B cell (primary cell): ENCODE data around the gene P2RX7. TPM values are rescaled to one million over a fixed set of nuclear protein-coding genes. Genes with fewer than 3 reads are reported as not detected.

Experiments used
- ATAC-seq: fragments of 200-7000 bp; cut with Tn5 transposase; one replicate; pipeline ENCODE4 v1.10.0; 2021; ENCODE audit warnings: low read depth, mild to moderate bottlenecking, moderate number of reproducible peaks, moderate library complexity
- CTCF ChIA-PET: fragments of 350-600 bp; sonication (Branson Sonifier 250); formaldehyde crosslinking; loops from one replicate; lab custom pipeline; 2021; ENCODE audit warnings: antibody characterized with exemption, inconsistent platforms; lab: Charles Lee
- POLR2A ChIA-PET: fragments of 350-600 bp; sonication (Branson Sonifier 250); formaldehyde crosslinking; loops from one replicate; lab custom pipeline; 2021; ENCODE audit warnings: antibody characterized with exemption; lab: Charles Lee
- DNase-seq: peaks from one replicate; pipeline ENCODE4 v3.0.0; 2013
- H2AFZ ChIP-seq: 2 replicates; pipeline ENCODE4 v1.6.1; 2012; ENCODE audit warnings: mild to moderate bottlenecking, low read depth, low read length; ENCODE audit not compliant: insufficient read depth, poor library complexity, severe bottlenecking
- H3K27ac ChIP-seq, 2 donors: 1 replicate in 1 of 2; 2 replicates in 1 of 2; pipeline ENCODE4 v1.5.1; 2012 to 2013; ENCODE audit warnings: low read length in 2 of 2, mild to moderate bottlenecking in 2 of 2, moderate library complexity in 1 of 2
- H3K27me3 ChIP-seq, 4 experiments: fragments of 200-600 bp in 1 of 4; sonication (generic) in 1 of 4; replicated peaks in 1 of 4; 1 replicate in 2 of 4; 2 replicates in 2 of 4; pipeline versions ENCODE4 v1.6.1 to v1.7.0; 2013 to 2016; ENCODE audit warnings: low read length in 3 of 4, mild to moderate bottlenecking in 2 of 4, mixed read lengths in 1 of 4, moderate library complexity in 1 of 4; ENCODE audit not compliant: insufficient read depth in 4 of 4, control insufficient read depth in 3 of 4; ENCODE audit errors: control extremely low read depth in 1 of 4
- H3K36me3 ChIP-seq, 2 experiments: replicated peaks in 1 of 2; 1 replicate in 1 of 2; 2 replicates in 1 of 2; pipeline versions ENCODE4 v1.6.1 to v1.7.1; 2013; ENCODE audit warnings: low read length in 1 of 2; ENCODE audit not compliant: insufficient read depth in 2 of 2, control insufficient read depth in 1 of 2; ENCODE audit errors: control extremely low read depth in 1 of 2, extremely low read depth in 1 of 2
- H3K4me1 ChIP-seq, 2 donors: fragments of 200-600 bp in 1 of 2; sonication (generic) in 1 of 2; 1 replicate in 1 of 2; 2 replicates in 1 of 2; pipeline versions ENCODE4 v1.5.1 to v1.6.1; 2013 to 2017; ENCODE audit warnings: low read length in 2 of 2; ENCODE audit not compliant: control insufficient read depth in 2 of 2, insufficient read depth in 2 of 2
- H3K4me2 ChIP-seq: replicated peaks from 2 replicates; pipeline ENCODE3; 2012; ENCODE audit warnings: mild to moderate bottlenecking, low read depth, low read length; ENCODE audit not compliant: poor library complexity, severe bottlenecking
- H3K4me3 ChIP-seq, 5 experiments: fragments of 200-600 bp in 1 of 5; sonication (generic) in 1 of 5; 1 replicate in 3 of 5; 2 replicates in 2 of 5; pipeline versions ENCODE4 v1.5.1 to v1.7.0; 2011 to 2016; ENCODE audit warnings: low read length in 4 of 5, mild to moderate bottlenecking in 4 of 5, low read depth in 2 of 5, control low read depth in 1 of 5, moderate library complexity in 1 of 5; ENCODE audit not compliant: insufficient read depth in 1 of 5; ENCODE audit errors: control extremely low read depth in 1 of 5, extremely low read depth in 1 of 5
- H3K79me2 ChIP-seq: fragments of 200-600 bp; sonication (generic); one replicate; pipeline ENCODE4 v1.6.0; 2016; ENCODE audit warnings: low read length; ENCODE audit not compliant: control insufficient read depth, insufficient read depth
- H3K9ac ChIP-seq: fragments of 200-600 bp; sonication (generic); 2 replicates; pipeline ENCODE4 v1.6.1; 2017; ENCODE audit warnings: mild to moderate bottlenecking, low read length, moderate library complexity
- H3K9me3 ChIP-seq, 3 donors: one replicate each; pipeline versions ENCODE4 v1.6.1 to v1.7.1; 2013; ENCODE audit warnings: low read length in 2 of 3; ENCODE audit not compliant: control insufficient read depth in 2 of 3, insufficient read depth in 1 of 3; ENCODE audit errors: control extremely low read depth in 1 of 3
- H4K20me1 ChIP-seq: 2 replicates; pipeline ENCODE4 v1.6.0; 2012; ENCODE audit warnings: mild to moderate bottlenecking, low read length; ENCODE audit not compliant: insufficient read depth, control insufficient read depth, poor library complexity, severe bottlenecking
- H3K27ac Mint-ChIP-seq: one replicate; pipeline ENCODE4 v1.8.0; 2021; ENCODE audit warnings: mixed read lengths
- H3K27me3 Mint-ChIP-seq: one replicate; pipeline ENCODE4 v1.8.0; 2021; ENCODE audit warnings: mixed read lengths
- H3K4me1 Mint-ChIP-seq: one replicate; pipeline ENCODE4 v1.8.0; 2021; ENCODE audit warnings: mixed read lengths
- H3K4me3 Mint-ChIP-seq: one replicate; pipeline ENCODE4 v1.8.0; 2021; ENCODE audit warnings: mixed read lengths
- H3K9me3 Mint-ChIP-seq: one replicate; pipeline ENCODE4 v1.8.0; 2022; ENCODE audit warnings: mixed read lengths; ENCODE audit not compliant: insufficient read depth
- CTCF ChIP-seq: fragments of 200-600 bp; IDR thresholded peaks from one replicate; pipeline ENCODE4 v1.8.0; 2022; ENCODE audit warnings: antibody characterized with exemption, mild to moderate bottlenecking
- EZH2 ChIP-seq: IDR thresholded peaks from 2 replicates; pipeline ENCODE4 v1.6.1; 2012; ENCODE audit warnings: borderline replicate concordance, low read depth, mild to moderate bottlenecking, moderate library complexity, low read length; ENCODE audit not compliant: insufficient read depth, poor library complexity, severe bottlenecking
- WGBS: methylation state at CpG from one replicate; pipeline ENCODE4 v1.1.5; 2013; ENCODE audit warnings: missing lambda C conversion rate; ENCODE audit not compliant: insufficient coverage; 5-methylcytosine and 5-hydroxymethylcytosine counted together
- intact Hi-C: fragments of 100-400 bp; cut with micrococcal nuclease; formaldehyde crosslinking; loops from one replicate; pipeline ENCODE4 v1.10.0; 2022
- polyA plus RNA-seq: library from polyadenylated mRNA; depleted of rRNA; stranded (reverse); fragments of >200 nt; gene quantifications from 2 replicates; pipeline ENCODE4 v1.2.3, GENCODE V29; 2012
- total RNA-seq, 2 donors: library from RNA; stranded (reverse); fragments of 120-200 nt in 1 of 2; gene quantifications; 1 replicate in 1 of 2; 2 replicates in 1 of 2; pipeline versions ENCODE4 v1.2.3 to v1.2.4, GENCODE V29; 2013 to 2022

The P2RX7 gene
- total and polyA plus RNA-seq, 2 donors (not counting 1 experiment from before 2014, with no cell fraction given) = 5.3 to 6.3 TPM

- no peak overlapping the region for H3K4me2 ChIP-seq
- intact Hi-C loops = no loop called here
- peaks cover 0 to 4% (median 0%) of the 10 kb centered on the region in 3 donors for H3K9me3 ChIP-seq
- ChIA-PET POLR2A (interaction anchor here (0.5 kb wide), 1 partner anchor 43 kb away, joined by 5 read pairs; no protein-coding TSS in a partner anchor), CTCF (interaction anchor here (0.6 kb wide), 1 partner anchor 32 kb away, joined by 3 read pairs; no protein-coding TSS in a partner anchor)
- H3K27ac ChIP-seq = no peak overlapping the region
- H3K4me3 Mint-ChIP-seq = no peak overlapping the region
- no peak overlapping the region for H3K4me3 ChIP-seq
- no peaks in the 10 kb centered on the region for H3K9me3 Mint-ChIP-seq
- no peaks in the 10 kb centered on the region for H3K27me3 ChIP-seq
- 96% methylated on average over 11 of the region's 14 CpGs for WGBS
- TF ChIP-seq CTCF = no peak
- no peak for TF ChIP-seq EZH2
- ATAC-seq (no peak), DNase-seq (no peak)
- no peak overlapping the region for H3K27ac Mint-ChIP-seq
- H3K36me3 ChIP-seq = peaks cover 0 to 3% of the 10 kb centered on the region in 2 experiments
- H4K20me1 ChIP-seq = no peaks in the 10 kb centered on the region
- no peaks in the 10 kb centered on the region for H3K79me2 ChIP-seq
- peaks cover 6 to 8% of the 10 kb centered on the region in 2 donors for H3K4me1 ChIP-seq
- no peak overlapping the region for H3K9ac ChIP-seq
- H3K4me1 Mint-ChIP-seq = peaks cover 9% of the 10 kb centered on the region
- H2AFZ ChIP-seq = no peak overlapping the region
- H3K27me3 Mint-ChIP-seq = no peaks in the 10 kb centered on the region
Observed at GRCh38 chr12:121154793-121155375, 22.2 kb downstream of the P2RX7 start.

GRCh38 chr12:121156365-121156764, 23.7 kb downstream of the P2RX7 start:
- Mint-ChIP-seq H3K4me1 (peaks cover 12% of the 10 kb centered on the region), H3K9me3 (no peaks in the 10 kb centered on the region), H3K27ac (no peak overlapping the region), H3K27me3 (no peaks in the 10 kb centered on the region), H3K4me3 (no peak overlapping the region)
- CTCF ChIA-PET = interaction anchor here (0.5 kb wide), 1 partner anchor 47 kb away, joined by 3 read pairs; no protein-coding TSS in a partner anchor
- TF ChIP-seq CTCF = no peak
- TF ChIP-seq EZH2 = no peak
- Histone ChIP-seq H3K9ac (no peak overlapping the region), H3K4me1 (peaks cover 6 to 8% of the 10 kb centered on the region in 2 donors), H3K27me3 (no peaks in the 10 kb centered on the region), H3K4me3 (no peak overlapping the region), H2AFZ (no peak overlapping the region), H3K4me2 (no peak overlapping the region), H3K27ac (no peak overlapping the region), H4K20me1 (no peaks in the 10 kb centered on the region), H3K79me2 (no peaks in the 10 kb centered on the region), H3K36me3 (peaks cover 0 to 3% of the 10 kb centered on the region in 2 experiments), H3K9me3 (peaks cover 0 to 4% (median 0%) of the 10 kb centered on the region in 3 donors)
- POLR2A ChIA-PET = no interaction called here
- intact Hi-C loops = no loop called here
- DNase-seq (no peak), ATAC-seq (no peak)
- 93% methylated on average over 5 of the region's 5 CpGs for WGBS
